GM04503 (cell line): ENCODE measurements around the gene SUSD5.
"Not testable (repeated sequence)": the region's sequence is repeated elsewhere in the genome, so short reads cannot be mapped to it uniquely, and the experiment has no call there.

ENCODE experiments used
- DNase-seq: peaks from one replicate; pipeline ENCODE4 v3.0.0-alpha.2; 2012; ENCODE audit warnings: low read depth

The SUSD5 gene

GRCh38 chr3:33152363-33153360, 65.9 kb downstream of the SUSD5 start:
- no peak for DNase-seq

GRCh38 chr3:33149342-33149741, 69.3 kb downstream of the SUSD5 start:
- DNase-seq: no peak

- DNase-seq: peak; percentile 5
Measured at GRCh38 chr3:33146791-33147445, 71.7 kb downstream of the SUSD5 start.

GRCh38 chr3:33145901-33146580, 72.6 kb downstream of the SUSD5 start:
- no peak for DNase-seq

- no peak for DNase-seq
Measured at GRCh38 chr3:33145221-33145900, 73.2 kb downstream of the SUSD5 start.

- no peak for DNase-seq
Measured at GRCh38 chr3:33144433-33144832, 74.2 kb downstream of the SUSD5 start.

GRCh38 chr3:33141006-33141405, 77.6 kb downstream of the SUSD5 start:
- no peak for DNase-seq

- no peak for DNase-seq
Measured at GRCh38 chr3:33139996-33140395, 78.6 kb downstream of the SUSD5 start.

GRCh38 chr3:33139006-33139623, 79.5 kb downstream of the SUSD5 start:
- DNase-seq: not testable (repeated sequence)

GRCh38 chr3:33137691-33138090, 80.9 kb downstream of the SUSD5 start:
- no peak for DNase-seq

- DNase-seq: no peak
Measured at GRCh38 chr3:33134026-33134625, 84.5 kb downstream of the SUSD5 start.

GRCh38 chr3:33132019-33132360, 86.6 kb downstream of the SUSD5 start:
- DNase-seq: no peak

- DNase-seq: no peak
Measured at GRCh38 chr3:33131331-33132018, 87.1 kb downstream of the SUSD5 start.

GRCh38 chr3:33130144-33130543, 88.5 kb downstream of the SUSD5 start:
- no peak for DNase-seq

- no peak for DNase-seq
Measured at GRCh38 chr3:33128706-33129105, 89.9 kb downstream of the SUSD5 start.

GRCh38 chr3:33125840-33126239, 92.8 kb downstream of the SUSD5 start:
- no peak for DNase-seq

GRCh38 chr3:33124638-33125037, 94.0 kb downstream of the SUSD5 start:
- DNase-seq: no peak

GRCh38 chr3:33122991-33123390, 95.6 kb downstream of the SUSD5 start:
- DNase-seq: no peak

GRCh38 chr3:33119891-33120290, 98.7 kb downstream of the SUSD5 start:
- DNase-seq: no peak

GRCh38 chr3:33117461-33117860, 101.1 kb downstream of the SUSD5 start:
- no peak for DNase-seq
